Astrocyte (in vitro differentiated cells and primary cell): Measurements from ENCODE around the gene TMEM233. TPM values are rescaled to one million over a fixed set of nuclear protein-coding genes. Genes with fewer than 3 reads are reported as not detected.

Source experiments
- DNase-seq: peaks from one replicate; pipeline ENCODE4 v3.0.0-alpha.2; 2010; ENCODE audit warnings: low read depth
- FAIRE-seq: peaks from 2 replicates; lab custom pipeline; 2011; peaks lifted over from hg19 to GRCh38; lab: Jason Lieb, UNC
- H2AFZ ChIP-seq: 2 replicates; pipeline ENCODE4 v1.6.0; 2012; ENCODE audit warnings: low read depth, low read length, inconsistent platforms
- H3K27ac ChIP-seq: 2 replicates; pipeline ENCODE4 v1.5.1; 2011; ENCODE audit warnings: low read depth, low read length, inconsistent platforms
- H3K27me3 ChIP-seq: 2 replicates; pipeline ENCODE4 v1.6.0; 2011; ENCODE audit warnings: low read length, inconsistent platforms; ENCODE audit not compliant: insufficient read depth
- H3K36me3 ChIP-seq: 2 replicates; pipeline ENCODE4 v1.5.1; 2011; ENCODE audit warnings: low read length, inconsistent platforms; ENCODE audit not compliant: insufficient read depth
- H3K4me1 ChIP-seq: 2 replicates; pipeline ENCODE4 v1.5.1; 2011; ENCODE audit warnings: low read length, inconsistent platforms; ENCODE audit not compliant: insufficient read depth
- H3K4me2 ChIP-seq: 2 replicates; pipeline ENCODE4 v1.6.0; 2012; ENCODE audit warnings: low read length, inconsistent platforms
- H3K4me3 ChIP-seq: 2 replicates; pipeline ENCODE4 v1.5.1; 2011; ENCODE audit warnings: low read depth, mild to moderate bottlenecking, low read length, inconsistent platforms; ENCODE audit not compliant: insufficient read depth
- H3K79me2 ChIP-seq: 2 replicates; pipeline ENCODE4 v1.6.0; 2012; ENCODE audit warnings: mild to moderate bottlenecking, low read length, inconsistent platforms; ENCODE audit not compliant: insufficient read depth
- H3K9ac ChIP-seq: 2 replicates; pipeline ENCODE4 v1.6.0; 2012; ENCODE audit warnings: mild to moderate bottlenecking, low read length, inconsistent platforms
- H3K9me3 ChIP-seq: 2 replicates; pipeline ENCODE4 v1.5.1; 2012; ENCODE audit warnings: low read depth, mild to moderate bottlenecking, low read length, inconsistent platforms; ENCODE audit not compliant: insufficient read depth
- H4K20me1 ChIP-seq: 2 replicates; pipeline ENCODE4 v1.6.0; 2012; ENCODE audit warnings: low read length, inconsistent platforms; ENCODE audit not compliant: insufficient read depth
- H3K27ac Mint-ChIP-seq: one replicate; pipeline ENCODE4 v1.8.0; 2021; ENCODE audit warnings: mild to moderate bottlenecking, mixed read lengths; ENCODE audit not compliant: unreplicated experiment
- H3K27me3 Mint-ChIP-seq: one replicate; pipeline ENCODE4 v1.8.0; 2021; ENCODE audit warnings: low read depth, mixed read lengths; ENCODE audit not compliant: unreplicated experiment
- H3K36me3 Mint-ChIP-seq: one replicate; pipeline ENCODE4 v1.8.0; 2021; ENCODE audit warnings: low read depth, mixed read lengths; ENCODE audit not compliant: unreplicated experiment
- H3K4me1 Mint-ChIP-seq: one replicate; pipeline ENCODE4 v1.8.0; 2021; ENCODE audit warnings: low read depth, mixed read lengths; ENCODE audit not compliant: unreplicated experiment
- H3K4me3 Mint-ChIP-seq: one replicate; pipeline ENCODE4 v1.8.0; 2021; ENCODE audit warnings: mild to moderate bottlenecking, moderate library complexity, mixed read lengths; ENCODE audit not compliant: unreplicated experiment
- H3K9me3 Mint-ChIP-seq: one replicate; pipeline ENCODE4 v1.8.0; 2021; ENCODE audit warnings: mild to moderate bottlenecking, mixed read lengths; ENCODE audit not compliant: unreplicated experiment
- EZH2 ChIP-seq: IDR thresholded peaks from 2 replicates; pipeline ENCODE4 v1.6.1; 2012; ENCODE audit warnings: mild to moderate bottlenecking, low read length, inconsistent platforms; ENCODE audit not compliant: insufficient read depth
- total RNA-seq: library from RNA; stranded (reverse); gene quantifications from 2 replicates; pipeline ENCODE4 v1.2.1, GENCODE V29; 2021
- TF ChIP-seq, protein P1 (sequence below): IDR thresholded peaks from 2 replicates; pipeline ENCODE4 v1.5.1; 2011; ENCODE audit warnings: low read depth, mild to moderate bottlenecking, inconsistent platforms, low read length, moderate library complexity; ENCODE audit not compliant: insufficient read depth

Gene TMEM233
- total RNA-seq, 1 donor from 2014 or later = not detected

DNA sequence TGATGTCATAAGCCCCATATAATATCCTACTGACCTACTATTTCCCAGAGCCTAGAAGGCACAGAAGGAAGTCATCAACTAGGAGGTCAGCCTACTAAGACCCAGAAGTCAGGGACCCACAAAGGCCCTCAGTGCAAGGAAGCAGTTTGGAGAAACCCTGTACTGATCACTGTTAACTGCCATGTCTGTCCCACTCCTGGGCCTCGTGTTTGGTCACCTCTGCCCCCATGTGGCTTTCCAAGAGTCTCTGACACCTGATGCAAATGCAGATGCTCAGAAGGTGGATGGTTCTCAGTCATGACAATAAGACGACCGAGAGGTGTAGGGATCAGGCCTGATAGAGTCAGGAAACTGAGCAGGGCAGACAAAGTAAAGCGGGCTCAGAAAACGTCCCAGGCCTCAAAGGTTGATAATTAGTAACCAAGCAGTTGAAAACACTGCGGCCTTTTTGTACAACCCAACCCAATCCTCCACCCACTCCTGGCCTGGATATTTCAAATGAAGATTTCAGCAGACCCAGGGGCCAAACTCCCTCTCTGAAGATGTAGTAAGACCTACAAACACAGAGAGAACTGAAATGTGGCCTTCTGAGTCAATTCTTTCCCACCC, 97.7 kb downstream of the TMEM233 start:
- no peak overlapping the region for H3K27ac Mint-ChIP-seq
- Histone ChIP-seq H3K79me2 (no peaks in the 10 kb centered on the region), H3K4me1 (peaks cover 10% of the 10 kb centered on the region), H3K36me3 (no peaks in the 10 kb centered on the region), H3K27me3 (no peaks in the 10 kb centered on the region), H3K4me3 (no peak overlapping the region), H3K9me3 (no peaks in the 10 kb centered on the region), H3K9ac (no peak overlapping the region), H2AFZ (no peak overlapping the region), H3K4me2 (no peak overlapping the region), H3K27ac (no peak overlapping the region), H4K20me1 (peaks cover 4% of the 10 kb centered on the region)
- H3K9me3 Mint-ChIP-seq = no peaks in the 10 kb centered on the region
- no peaks in the 10 kb centered on the region for H3K36me3 Mint-ChIP-seq
- H3K4me1 Mint-ChIP-seq = no peaks in the 10 kb centered on the region
- H3K4me3 Mint-ChIP-seq = no peak overlapping the region
- DNase-seq (no peak), FAIRE-seq (no peak)
- no peaks in the 10 kb centered on the region for H3K27me3 Mint-ChIP-seq
- TF ChIP-seq, protein P1, sequence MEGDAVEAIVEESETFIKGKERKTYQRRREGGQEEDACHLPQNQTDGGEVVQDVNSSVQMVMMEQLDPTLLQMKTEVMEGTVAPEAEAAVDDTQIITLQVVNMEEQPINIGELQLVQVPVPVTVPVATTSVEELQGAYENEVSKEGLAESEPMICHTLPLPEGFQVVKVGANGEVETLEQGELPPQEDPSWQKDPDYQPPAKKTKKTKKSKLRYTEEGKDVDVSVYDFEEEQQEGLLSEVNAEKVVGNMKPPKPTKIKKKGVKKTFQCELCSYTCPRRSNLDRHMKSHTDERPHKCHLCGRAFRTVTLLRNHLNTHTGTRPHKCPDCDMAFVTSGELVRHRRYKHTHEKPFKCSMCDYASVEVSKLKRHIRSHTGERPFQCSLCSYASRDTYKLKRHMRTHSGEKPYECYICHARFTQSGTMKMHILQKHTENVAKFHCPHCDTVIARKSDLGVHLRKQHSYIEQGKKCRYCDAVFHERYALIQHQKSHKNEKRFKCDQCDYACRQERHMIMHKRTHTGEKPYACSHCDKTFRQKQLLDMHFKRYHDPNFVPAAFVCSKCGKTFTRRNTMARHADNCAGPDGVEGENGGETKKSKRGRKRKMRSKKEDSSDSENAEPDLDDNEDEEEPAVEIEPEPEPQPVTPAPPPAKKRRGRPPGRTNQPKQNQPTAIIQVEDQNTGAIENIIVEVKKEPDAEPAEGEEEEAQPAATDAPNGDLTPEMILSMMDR = no peak
- no peak for TF ChIP-seq EZH2

DNA sequence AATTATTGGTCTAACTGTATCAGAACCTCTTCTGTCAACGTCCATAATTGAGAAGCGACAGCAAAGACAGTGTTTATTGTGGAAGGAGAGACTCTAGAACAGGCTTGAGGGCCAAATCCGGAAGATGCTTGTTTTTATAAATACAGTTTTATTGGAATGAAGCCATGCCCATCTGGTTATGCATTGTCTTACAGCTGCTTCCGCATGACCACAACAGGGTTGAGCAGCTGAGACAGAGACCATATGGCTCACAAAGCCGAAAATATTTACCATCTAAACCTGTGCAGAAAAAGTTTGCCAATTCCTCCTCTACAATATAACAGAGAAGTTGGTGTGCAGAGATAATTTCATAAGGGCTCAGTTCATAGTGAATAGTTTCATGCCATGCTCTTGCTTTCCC, 98.8 kb downstream of the TMEM233 start:
- no peaks in the 10 kb centered on the region for H3K4me1 Mint-ChIP-seq
- no peak for FAIRE-seq

More for the DNA sequence above, 98.8 kb downstream of the TMEM233 start:
- no peak overlapping the region for H3K27ac Mint-ChIP-seq
- H4K20me1 ChIP-seq = peaks cover 4% of the 10 kb centered on the region
- no peak overlapping the region for H3K27ac ChIP-seq
- TF ChIP-seq EZH2 = no peak
- TF ChIP-seq, protein P1 = no peak
- H3K4me3 Mint-ChIP-seq = no peak overlapping the region
- H3K27me3 ChIP-seq = no peaks in the 10 kb centered on the region
- H3K27me3 Mint-ChIP-seq = no peaks in the 10 kb centered on the region
- no peaks in the 10 kb centered on the region for H3K79me2 ChIP-seq
- no peaks in the 10 kb centered on the region for H3K36me3 Mint-ChIP-seq
- no peak overlapping the region for H2AFZ ChIP-seq
- no peaks in the 10 kb centered on the region for H3K9me3 Mint-ChIP-seq
- DNase-seq = no peak
- H3K4me3 ChIP-seq = no peak overlapping the region
- peaks cover 10% of the 10 kb centered on the region for H3K4me1 ChIP-seq
- H3K4me2 ChIP-seq = no peak overlapping the region
- H3K9ac ChIP-seq = no peak overlapping the region
- peaks cover under 1% of the 10 kb centered on the region for H3K36me3 ChIP-seq
- no peaks in the 10 kb centered on the region for H3K9me3 ChIP-seq

Other genes starting within 250 kb of the TMEM233 start
- gene PRKAB1, start 74.4 kb downstream of the TMEM233 start, total RNA-seq = 22.3 and 22.7 TPM in 2 replicates